ENCODE results near the gene TGFB1I1. TPM values are rescaled to one million over a fixed set of nuclear protein-coding genes. Genes with fewer than 3 reads are reported as not detected.
A peak's percentile ranks its signal among the peaks of the same experiment; 100 is the strongest.
"Not testable (repeated sequence)": the region's sequence is repeated elsewhere in the genome, so short reads cannot be mapped to it uniquely, and the experiment has no call there.

The TGFB1I1 gene
- total RNA-seq, 1 experiment from 2014 or later = 8.0 TPM

DNA sequence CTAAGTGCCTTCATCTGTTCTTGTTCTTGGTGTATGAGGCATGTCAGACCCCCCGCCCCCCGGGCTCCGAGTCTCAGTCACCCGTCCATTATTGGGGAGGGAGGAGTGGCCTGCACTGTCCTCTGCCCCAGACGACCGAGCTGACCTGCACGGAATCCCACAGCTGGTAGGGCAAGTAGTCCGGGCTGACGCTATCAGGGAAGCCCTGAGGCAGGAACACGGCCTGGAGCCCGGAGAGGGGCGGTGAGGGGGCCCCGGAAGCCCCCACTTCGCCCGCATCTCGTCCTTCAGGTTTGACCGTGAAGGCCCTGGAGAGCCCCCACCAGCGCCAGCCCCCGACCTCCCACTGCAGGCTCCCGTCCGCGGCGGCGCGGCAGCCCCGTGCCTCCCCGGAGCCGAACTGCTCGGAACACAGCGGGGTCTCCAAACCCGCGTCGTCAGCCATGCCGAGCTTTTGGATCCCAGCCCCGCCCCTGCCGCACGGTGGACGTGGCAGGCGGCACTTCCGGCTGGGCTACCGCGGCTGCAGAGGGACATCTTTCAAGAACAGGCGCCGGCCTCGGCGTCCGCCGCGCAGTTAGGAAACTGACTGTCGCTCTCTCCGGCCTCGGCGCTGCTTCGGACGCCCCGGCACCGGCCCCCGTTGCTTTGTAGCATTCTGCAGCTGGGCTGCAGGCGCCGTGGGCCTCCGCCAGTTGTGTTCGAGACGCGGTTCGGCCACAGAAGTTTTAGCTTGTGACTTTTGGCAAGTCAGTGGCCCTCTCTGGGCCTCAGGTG lies 36.2 kb downstream of the TGFB1I1 start, which contains the start of gene RUSF1:
Gene RUSF1, minus strand, starts transcription at position 463 of the 777 bp plus-strand sequence. Its CDS starts 18 bp downstream, at position 445.
- peak; percentile 84 for DNase-seq (ENCODE audit: extremely low read depth, low read depth)

DNA sequence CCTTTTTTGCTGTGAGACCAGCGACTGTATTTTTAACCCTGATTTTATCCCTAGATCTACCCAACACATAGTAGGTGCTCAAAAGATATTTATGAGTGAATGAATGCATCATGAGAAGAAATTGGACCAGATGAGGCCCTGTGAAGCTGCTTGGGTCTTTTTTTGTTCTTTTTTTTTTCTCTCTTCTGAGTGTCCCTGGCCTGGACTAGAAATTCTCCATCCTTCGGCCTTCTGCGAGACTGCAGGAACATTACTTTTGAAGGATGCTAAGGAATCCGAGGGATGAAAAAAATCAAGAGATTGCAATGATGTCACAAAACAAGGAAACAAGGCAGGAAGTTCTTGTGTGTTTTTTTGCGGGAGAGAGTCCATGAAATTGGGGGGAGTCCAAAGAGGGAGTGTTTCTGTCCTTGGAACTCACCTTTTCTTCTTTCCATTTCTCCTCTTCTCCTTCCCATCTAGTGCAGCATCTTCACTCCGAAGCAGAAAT lies 36.8 kb downstream of the TGFB1I1 start:
- DNase-seq (ENCODE audit: extremely low read depth, low read depth) = peak; percentile 9

DNA sequence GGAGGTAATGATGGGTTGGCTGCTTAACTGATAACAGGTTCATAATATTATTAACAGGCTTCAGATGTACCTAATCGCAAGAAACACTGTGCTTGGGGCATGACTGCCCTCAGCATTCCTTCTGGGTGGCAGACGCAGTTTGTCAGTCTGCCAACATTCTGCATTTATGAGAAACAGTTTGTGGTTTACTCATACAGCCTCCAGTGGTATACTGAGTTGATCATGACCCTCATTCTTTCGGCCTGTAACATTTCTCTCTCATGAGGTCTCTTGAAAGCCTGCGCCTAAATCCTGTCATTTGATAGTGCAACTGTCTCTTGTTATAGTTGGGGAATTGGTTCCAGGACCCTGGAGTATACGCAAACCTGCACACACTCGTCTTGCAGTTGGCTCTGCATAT lies 41.2 kb downstream of the TGFB1I1 start:
- no peak for DNase-seq (ENCODE audit: extremely low read depth, low read depth)

DNA sequence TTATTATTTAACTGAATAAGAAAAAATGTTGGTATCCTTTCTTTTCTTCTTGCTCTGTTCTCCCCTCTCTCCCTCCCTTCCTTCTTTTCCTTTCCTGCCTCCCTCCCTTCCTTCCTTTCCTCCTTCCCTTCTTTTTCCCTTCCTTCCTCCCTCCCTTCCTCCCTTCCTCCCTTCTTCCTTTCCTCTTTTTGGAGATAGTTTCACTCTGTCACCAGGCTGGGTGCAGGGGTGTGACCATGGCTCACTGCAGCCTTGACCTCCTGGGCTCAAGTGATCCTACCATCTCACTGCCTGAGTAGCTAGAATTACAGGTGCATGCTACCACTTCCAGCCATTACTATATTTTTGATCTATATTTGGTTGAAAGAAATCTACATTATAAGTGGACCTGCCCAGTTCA lies 41.9 kb downstream of the TGFB1I1 start:
- no peak for DNase-seq (ENCODE audit: extremely low read depth, low read depth)

DNA sequence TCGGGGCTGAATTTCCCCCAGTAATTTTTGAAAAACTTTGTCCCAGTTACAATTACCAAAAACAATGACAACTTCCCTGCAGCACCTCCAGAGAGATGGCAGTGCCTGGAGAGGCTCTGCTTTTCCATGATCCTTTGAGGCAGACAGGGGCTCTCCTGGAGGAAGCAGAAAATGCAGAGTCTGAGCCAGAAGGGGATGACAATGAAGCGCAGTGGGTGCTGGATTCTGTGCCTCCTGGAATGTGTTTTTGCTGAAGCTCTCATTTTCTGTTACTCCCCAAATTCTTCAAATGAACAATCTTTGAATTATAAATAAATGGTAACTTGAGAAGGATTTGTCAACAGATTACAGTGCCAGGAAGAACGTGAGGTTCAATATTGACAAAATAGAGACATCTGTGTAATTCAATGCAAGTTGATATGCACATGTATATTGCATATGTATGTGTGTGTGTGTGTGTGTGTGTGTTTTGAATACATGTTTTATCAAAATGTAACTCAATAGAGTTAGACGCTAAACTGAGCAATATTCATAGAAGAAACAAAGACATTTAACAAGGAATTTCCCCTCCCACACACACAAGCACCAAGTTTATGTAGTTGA lies 45.9 kb downstream of the TGFB1I1 start:
- no peak for DNase-seq (ENCODE audit: extremely low read depth, low read depth)

DNA sequence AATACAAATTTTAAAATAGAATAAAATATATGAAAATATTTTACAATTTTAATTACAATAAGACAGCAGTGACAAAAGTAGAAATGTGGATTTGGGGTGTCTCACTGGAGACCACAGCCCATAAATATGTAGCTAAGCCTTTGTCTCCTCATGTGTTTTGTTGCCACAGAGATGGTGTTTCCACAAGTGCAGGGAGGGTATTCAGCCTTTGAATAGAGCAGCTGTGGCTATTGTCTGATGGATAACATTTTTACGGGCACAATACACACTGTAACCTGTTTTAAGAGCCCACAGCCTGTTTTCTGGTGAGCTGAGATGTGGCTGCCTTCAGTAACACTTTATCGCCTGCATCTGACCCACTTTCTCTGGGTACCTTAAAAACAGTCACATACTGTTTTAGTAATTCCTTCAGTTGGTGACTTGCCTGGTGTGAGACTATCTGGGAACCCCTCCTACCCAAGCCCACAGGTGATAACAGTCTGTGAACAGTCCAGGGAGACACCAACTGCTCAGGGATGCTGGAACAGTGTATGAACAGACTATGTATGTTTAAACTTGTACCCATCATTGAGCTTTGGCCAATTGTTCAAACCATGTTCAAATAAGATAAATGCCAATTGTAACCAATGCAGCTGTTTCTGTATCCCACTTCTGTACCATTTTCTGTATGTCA lies 47.9 kb downstream of the TGFB1I1 start:
- no peak for DNase-seq (ENCODE audit: extremely low read depth, low read depth)

DNA sequence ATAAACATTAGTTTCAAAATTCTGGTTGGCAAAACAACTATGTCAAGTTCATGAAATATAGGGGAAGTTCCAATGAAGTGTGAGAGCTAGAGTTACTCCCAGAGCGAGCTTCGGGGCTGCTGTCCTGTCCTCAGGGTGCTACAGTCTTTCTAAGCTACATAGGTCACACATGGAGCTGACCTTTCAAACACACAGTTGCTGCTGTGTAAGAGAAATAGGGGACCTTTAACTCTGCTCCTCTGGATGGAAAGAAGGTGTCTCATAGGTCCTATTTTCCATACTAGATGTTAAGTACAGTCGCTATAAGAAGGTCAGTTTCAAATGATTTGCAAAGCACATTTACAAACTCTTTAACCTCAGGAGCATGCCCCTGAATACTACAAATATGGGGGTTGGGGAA lies 49.4 kb downstream of the TGFB1I1 start:
- DNase-seq (ENCODE audit: extremely low read depth, low read depth) = no peak

DNA sequence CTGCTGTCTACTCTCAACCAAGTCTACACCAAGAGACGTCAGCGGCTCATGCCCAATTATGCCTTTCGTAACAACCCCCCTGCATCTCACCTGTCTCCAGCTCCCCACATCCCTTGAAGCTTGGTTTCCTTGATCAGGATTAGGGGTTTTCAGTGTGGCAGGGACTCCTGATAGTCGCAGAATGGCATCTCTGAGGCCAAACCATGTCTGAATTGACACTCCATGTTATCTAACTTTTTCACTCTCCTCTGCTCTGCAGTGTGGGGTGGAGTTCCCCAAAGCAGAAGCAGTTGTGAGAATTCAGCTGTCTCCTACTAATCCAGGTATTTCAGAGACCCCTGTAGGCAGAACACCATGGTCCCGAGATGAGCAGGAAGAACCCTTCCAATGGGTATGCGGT lies 50.1 kb downstream of the TGFB1I1 start:
- no peak for DNase-seq (ENCODE audit: extremely low read depth, low read depth)

DNA sequence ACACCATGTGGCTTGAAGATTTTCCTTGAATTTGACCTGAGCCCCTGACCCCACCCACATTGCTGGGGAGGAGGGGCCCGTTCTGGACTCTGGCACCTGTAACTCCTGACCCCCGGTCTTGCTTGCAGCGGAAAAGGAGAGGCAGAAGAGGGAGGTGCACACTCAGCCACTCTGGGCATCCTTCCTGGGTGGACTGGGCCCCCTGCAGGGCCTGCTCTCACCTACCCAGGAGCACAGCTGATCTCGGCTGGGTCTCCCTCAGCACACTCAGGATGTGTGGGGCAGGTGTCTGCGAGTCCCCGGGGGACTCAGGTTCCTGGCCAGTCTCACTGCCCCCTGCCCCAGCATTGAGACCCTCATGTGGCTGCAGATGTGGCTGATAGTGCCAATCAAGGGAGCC lies 51.8 kb downstream of the TGFB1I1 start:
- not testable (repeated sequence) for DNase-seq (ENCODE audit: extremely low read depth, low read depth)

DNA sequence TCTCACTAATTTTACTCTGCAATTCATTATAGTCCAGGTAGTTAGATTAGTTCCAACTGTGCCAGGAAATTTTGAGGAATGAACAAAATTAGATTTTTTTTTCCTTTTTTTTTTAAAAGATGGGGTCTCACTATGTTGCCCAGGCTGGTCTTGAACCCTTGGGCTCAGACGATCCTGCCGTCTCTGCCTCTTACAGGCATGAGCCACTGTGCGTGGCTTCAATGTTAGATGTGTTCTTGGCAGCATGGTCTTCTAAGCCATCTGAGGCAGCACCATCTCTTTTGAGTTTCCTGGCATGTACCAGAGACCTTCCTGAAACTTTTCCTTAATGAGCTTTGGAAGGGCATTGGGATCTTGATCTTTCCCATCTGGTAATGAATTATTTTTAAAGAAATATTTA lies 53.2 kb downstream of the TGFB1I1 start:
- DNase-seq (ENCODE audit: extremely low read depth, low read depth) = no peak

Other genes starting within 250 kb of the TGFB1I1 start
- gene ITGAM, start 212.2 kb upstream of the TGFB1I1 start, total RNA-seq (2014; rRNA removed; shearing (Covaris generic)) = not detected in 2 replicates
- not detected in 2 replicates for gene ITGAX, start 117.0 kb upstream of the TGFB1I1 start, total RNA-seq (2014; rRNA removed; shearing (Covaris generic))
- gene ITGAD, start 78.8 kb upstream of the TGFB1I1 start, total RNA-seq (2014; rRNA removed; shearing (Covaris generic)) = not detected in 2 replicates
- not detected in 2 replicates for gene COX6A2, start 43.8 kb upstream of the TGFB1I1 start, total RNA-seq (2014; rRNA removed; shearing (Covaris generic))
- 0.05 and 0.14 TPM in 2 replicates for gene ZNF843, start 29.4 kb upstream of the TGFB1I1 start, total RNA-seq (2014; rRNA removed; shearing (Covaris generic))
- 8.2 and 12.2 TPM in 2 replicates for gene ARMC5, start 12.7 kb upstream of the TGFB1I1 start, total RNA-seq (2014; rRNA removed; shearing (Covaris generic))
- not detected in 2 replicates for gene SLC5A2, start 11.0 kb downstream of the TGFB1I1 start, total RNA-seq (2014; rRNA removed; shearing (Covaris generic))
- gene RUSF1, start 36.2 kb downstream of the TGFB1I1 start, total RNA-seq (2014; rRNA removed; shearing (Covaris generic)) = 62.6 and 65.3 TPM in 2 replicates
- gene AHSP, start 55.7 kb downstream of the TGFB1I1 start, total RNA-seq (2014; rRNA removed; shearing (Covaris generic)) = not detected in 2 replicates